GM18502 (cell line): ENCODE data around the gene NAPB.
"Not testable (repeated sequence)": the region's sequence is repeated elsewhere in the genome, so short reads cannot be mapped to it uniquely, and the experiment has no call there.

Experiments
- ATAC-seq: cut with Tn5 transposase; IDR thresholded peaks from one replicate; pipeline ENCODE4 v1.9.1; 2021; ENCODE audit warnings: mild to moderate bottlenecking; ENCODE audit not compliant: unreplicated experiment, poor library complexity

NAPB gene

DNA sequence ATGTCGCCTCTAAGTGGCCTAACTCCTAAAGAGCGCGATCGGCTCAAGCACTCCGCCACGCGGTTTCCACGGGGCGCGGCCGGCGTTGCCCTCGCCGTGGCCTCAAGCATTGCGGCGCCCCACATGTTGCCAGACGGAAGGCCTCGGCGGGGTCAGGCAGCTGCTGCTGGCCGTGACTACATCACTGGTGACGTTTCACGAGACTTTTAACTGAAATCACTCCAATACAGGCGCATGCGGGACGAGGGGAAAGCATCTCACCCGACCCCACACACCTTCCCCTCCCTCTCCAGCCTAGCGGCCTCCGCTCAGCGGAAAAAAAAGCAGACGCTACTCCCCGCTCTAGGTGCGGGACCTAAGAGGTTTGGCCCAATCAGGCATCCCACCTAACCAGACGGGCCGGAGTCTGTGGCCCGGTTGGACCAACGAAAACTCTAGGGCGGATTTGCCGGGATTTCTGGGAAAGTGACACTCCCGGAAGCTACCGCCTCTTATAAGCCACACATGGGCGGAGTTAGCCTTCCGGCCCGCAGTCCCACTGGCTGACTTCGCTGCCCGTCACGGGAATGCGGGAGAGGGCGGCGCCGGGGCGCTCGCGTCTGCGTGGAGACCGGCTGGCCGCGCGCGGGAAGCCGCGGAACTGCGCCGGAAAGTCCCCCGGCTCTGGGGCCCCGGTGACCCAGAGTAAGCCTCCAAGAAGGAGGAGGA is 70.9 kb downstream of the NAPB start, which contains the start of gene NXT1:
Gene NXT1 (plus strand): TSS at position 596 of the 708 bp plus-strand sequence. CDS start 3,251 bp downstream, outside the sequence.
- peak; percentile 84 for ATAC-seq

DNA sequence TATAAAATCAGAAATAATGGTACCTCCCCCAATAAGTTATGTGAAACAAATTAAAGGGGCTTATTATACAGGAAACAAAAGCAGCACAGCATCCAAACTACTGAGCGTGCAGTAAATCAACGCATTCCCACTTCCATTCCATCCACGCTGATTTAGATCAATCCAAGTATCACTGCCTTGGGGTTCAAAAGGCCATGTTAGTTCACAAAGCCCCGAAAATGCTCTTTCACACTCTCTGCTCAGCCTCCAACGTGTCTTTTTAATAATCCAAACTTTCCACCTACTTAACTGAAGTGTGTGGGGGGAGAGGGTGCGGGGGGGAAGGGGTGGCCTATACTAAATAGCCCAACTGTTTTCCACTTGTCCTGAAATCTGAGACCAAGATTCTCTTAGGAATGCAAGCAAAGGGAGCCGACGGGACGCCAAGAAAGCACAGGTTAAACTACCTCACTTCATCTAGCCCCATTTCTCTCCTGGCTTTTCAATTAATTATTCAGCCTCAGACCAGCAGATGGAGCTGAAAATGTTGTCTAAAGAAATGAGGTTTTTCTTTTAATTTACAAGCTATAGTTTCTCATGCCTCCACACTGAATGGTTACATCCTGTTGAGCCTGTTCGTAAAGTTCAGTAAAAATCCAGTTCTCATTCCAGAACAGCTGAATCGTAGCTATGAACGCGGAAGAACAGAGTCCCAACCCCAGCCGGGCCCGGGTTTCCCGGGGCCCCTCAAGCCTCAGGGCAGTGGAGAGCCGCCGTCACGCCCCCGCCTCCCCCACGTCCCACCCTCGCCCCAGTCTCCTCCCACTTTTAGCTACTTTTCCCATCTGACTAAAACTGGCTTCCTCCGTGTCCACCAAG is 71.7 kb downstream of the NAPB start:
- peak; percentile 48 for ATAC-seq

DNA sequence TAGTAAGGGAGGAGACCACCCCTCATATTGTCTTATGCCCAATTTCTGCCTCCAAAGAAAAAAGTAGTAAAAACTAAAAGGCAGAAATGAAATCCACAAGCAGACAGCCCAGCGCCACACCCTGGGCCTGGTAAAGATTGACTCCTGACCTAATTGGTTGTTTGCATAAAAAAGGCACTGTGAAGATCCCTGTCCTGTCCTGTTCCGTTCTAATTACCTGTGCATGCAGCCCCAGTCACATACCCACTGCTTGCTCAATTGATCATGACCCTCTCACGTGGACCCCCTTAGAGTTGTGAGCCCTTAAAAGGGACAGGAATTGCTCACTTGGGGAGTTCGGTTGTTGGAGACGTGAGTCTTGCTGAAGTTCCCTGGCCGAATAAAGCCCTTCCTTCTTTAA is 72.8 kb downstream of the NAPB start:
- not testable (repeated sequence) for ATAC-seq

- ATAC-seq, result no peak
Measured at GRCh38 chr20:23347791-23348190, 73.5 kb downstream of the NAPB start.

GRCh38 chr20:23346002-23346401 is 75.3 kb downstream of the NAPB start:
- ATAC-seq, result no peak

DNA sequence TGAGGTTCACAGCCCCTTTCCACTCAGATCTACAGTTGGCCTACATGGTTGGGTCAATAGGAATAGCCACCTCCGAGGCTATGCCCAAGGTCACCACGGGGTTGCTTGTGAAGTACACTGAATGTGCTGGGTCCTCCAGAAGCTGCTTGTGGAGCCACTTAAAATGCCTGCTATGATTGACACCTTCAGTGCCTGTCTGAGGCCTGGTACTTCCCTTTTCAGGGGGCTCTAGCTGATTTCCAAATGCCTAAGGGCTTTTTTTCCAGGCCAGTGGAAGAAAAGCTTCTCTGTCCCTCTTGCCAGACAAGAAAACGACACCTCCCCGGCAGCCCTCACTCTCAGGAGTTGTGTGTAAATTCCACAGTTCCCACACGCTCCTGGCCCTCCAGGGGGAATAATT is 77.0 kb downstream of the NAPB start:
- ATAC-seq, result no peak

- no peak for ATAC-seq
Measured at GRCh38 chr20:23343590-23343989, 77.7 kb downstream of the NAPB start.

GRCh38 chr20:23341073-23341472 is 80.2 kb downstream of the NAPB start:
- peak; percentile 90 for ATAC-seq

- ATAC-seq, result peak; percentile 45
Measured at GRCh38 chr20:23340524-23340923, 80.8 kb downstream of the NAPB start.

DNA sequence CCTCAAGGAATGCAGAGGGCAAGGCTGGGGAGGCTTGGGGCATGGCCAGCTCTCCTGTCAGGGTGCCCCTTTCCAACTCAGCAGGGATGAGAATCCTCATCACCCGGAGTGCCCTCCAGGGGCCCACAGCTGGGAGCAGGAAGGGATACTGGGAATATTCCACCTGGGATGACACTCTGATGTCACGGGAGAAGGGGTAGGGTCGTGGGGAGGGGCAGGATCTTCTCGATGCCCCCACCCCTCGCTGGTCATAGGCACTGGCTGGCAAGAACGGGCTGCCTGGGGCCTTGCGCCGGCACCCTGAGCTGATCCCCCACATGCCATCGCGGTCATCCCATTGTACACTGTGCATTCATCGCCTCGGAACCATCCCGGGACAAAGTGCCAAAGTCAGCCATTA is 81.3 kb downstream of the NAPB start:
- no peak for ATAC-seq

GRCh38 chr20:23337312-23337711 is 84.0 kb downstream of the NAPB start:
- no peak for ATAC-seq

GRCh38 chr20:23336476-23336875 is 84.8 kb downstream of the NAPB start:
- no peak for ATAC-seq

- ATAC-seq, result no peak
Measured at GRCh38 chr20:23335521-23335920, 85.8 kb downstream of the NAPB start.

- no peak for ATAC-seq
Measured at GRCh38 chr20:23334111-23334510, 87.2 kb downstream of the NAPB start.

DNA sequence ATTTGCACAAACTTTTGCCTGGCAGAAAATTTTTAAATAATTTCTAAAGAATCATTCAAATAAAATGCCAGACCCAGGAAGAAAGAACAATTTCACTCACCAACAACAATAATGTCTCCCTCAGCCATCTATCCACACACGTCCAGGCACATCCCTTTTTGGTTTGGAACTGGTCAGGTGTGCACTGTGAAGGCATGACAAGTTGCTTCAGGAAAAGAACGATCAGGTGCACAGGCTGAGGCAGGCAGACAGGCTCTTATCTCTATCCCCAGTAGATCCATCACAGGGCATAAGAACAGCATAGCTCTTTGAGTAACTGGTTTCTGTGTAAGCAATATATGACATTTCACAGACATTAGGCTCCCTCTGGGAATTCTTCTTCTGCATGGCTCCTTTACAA is 88.8 kb downstream of the NAPB start:
- ATAC-seq, result no peak

GRCh38 chr20:23331450-23332350 is 89.6 kb downstream of the NAPB start:
- no peak for ATAC-seq

- ATAC-seq, result no peak
Measured at GRCh38 chr20:23327617-23328333, 93.5 kb downstream of the NAPB start.

DNA sequence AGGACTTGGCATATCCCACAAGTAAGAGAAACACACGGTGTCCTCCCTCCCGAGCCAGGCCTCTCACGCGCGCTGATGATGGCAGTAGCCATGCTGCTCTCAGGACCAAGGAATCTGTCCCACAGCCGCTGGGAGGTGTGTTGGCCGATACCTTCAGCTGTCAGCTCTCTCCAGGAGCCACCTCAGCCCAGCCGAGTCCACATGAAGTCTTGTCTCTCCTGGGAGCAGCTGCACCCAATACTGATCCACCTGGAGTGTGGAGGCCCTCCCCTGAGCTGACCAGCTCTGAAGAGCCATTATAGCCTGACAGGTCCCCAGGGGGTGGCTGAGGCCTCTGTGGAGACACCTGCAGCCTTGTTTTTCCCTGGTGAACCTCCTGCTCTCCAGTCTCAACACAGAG is 94.5 kb downstream of the NAPB start:
- ATAC-seq, result no peak

- no peak for ATAC-seq
Measured at GRCh38 chr20:23325107-23325506, 96.2 kb downstream of the NAPB start.
